ENCODE data around the gene RBM20.

Gene RBM20

GRCh38 chr10:110806335-110806734 is 162.2 kb downstream of the RBM20 start:
- in situ Hi-C loops (cut with HindIII; ENCODE audit: low pct_ligation_motif_present, low pct_unique_long_range_greater_than_20kb, low sequenced_read_pairs): no loop called here
- DNase-seq: no peak

- no peak for DNase-seq
- in situ Hi-C loops (cut with HindIII; ENCODE audit: low pct_ligation_motif_present, low pct_unique_long_range_greater_than_20kb, low sequenced_read_pairs): no loop called here
These were observed 164.0 kb downstream of the RBM20 start for GRCh38 chr10:110808123-110808522.

DNA sequence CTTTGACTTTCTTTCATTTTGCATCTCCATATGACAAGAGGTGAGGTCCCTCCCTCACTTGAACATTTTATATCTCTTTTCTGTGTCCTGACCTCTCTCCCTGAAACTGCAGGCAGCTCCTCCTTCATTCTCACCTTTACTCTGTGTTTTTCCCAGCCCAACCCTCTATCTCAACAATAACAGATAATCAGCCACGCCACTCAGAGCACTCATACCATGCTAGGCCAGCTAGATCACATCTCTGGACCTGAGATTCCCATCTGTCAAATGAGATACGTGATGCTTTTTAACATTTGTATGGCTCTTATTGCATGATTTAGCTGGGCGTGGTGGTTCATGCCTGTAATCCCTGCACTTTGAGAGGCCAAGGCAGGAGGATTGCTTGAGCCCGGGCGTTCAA is 164.5 kb downstream of the RBM20 start:
- in situ Hi-C loops (cut with HindIII; ENCODE audit: low pct_ligation_motif_present, low pct_unique_long_range_greater_than_20kb, low sequenced_read_pairs): no loop called here
- DNase-seq: no peak

DNA sequence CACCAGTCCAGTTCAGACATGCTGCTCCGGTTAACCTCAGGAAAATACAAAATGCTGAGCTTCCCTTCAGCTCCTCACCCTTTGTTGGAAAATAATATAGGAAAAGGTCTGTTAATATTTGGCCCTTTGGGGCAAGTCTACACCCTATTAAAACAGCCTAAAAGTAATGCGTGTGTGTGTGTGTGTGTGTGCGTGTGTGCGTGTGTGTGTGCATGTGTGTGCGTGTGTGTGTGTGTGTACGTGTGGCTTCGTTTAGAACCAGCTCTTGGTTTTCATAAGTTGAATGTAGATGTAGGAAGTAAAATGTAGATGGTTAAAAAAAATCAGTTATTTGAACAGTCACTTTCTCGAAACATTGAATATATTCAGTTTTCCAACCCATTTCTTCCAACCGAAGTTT is 166.5 kb downstream of the RBM20 start:
- in situ Hi-C loops (cut with HindIII; ENCODE audit: low pct_ligation_motif_present, low pct_unique_long_range_greater_than_20kb, low sequenced_read_pairs): no loop called here
- no peak for DNase-seq

GRCh38 chr10:110811791-110812581 is 167.8 kb downstream of the RBM20 start:
- in situ Hi-C loops (cut with HindIII; ENCODE audit: low pct_ligation_motif_present, low pct_unique_long_range_greater_than_20kb, low sequenced_read_pairs): no loop called here

DNA sequence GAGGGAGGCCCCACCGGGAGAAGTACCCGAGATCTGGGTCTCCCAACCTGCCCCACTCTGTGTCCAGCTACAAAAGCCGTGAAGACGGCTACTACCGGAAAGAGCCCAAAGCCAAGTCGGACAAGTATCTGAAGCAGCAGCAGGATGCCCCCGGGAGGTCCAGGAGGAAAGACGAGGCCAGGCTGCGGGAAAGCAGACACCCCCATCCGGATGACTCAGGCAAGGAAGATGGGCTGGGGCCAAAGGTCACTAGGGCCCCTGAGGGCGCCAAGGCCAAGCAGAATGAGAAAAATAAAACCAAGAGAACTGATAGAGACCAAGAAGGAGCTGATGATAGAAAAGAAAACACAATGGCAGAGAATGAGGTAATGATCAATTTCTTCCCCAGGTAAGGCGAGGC is 168.4 kb downstream of the RBM20 start:
- in situ Hi-C loops (cut with HindIII; ENCODE audit: low pct_ligation_motif_present, low pct_unique_long_range_greater_than_20kb, low sequenced_read_pairs): no loop called here
- no peak for DNase-seq

More at GRCh38 chr10:110811791-110812581, 167.8 kb downstream of the RBM20 start:
- no peak for DNase-seq

DNA sequence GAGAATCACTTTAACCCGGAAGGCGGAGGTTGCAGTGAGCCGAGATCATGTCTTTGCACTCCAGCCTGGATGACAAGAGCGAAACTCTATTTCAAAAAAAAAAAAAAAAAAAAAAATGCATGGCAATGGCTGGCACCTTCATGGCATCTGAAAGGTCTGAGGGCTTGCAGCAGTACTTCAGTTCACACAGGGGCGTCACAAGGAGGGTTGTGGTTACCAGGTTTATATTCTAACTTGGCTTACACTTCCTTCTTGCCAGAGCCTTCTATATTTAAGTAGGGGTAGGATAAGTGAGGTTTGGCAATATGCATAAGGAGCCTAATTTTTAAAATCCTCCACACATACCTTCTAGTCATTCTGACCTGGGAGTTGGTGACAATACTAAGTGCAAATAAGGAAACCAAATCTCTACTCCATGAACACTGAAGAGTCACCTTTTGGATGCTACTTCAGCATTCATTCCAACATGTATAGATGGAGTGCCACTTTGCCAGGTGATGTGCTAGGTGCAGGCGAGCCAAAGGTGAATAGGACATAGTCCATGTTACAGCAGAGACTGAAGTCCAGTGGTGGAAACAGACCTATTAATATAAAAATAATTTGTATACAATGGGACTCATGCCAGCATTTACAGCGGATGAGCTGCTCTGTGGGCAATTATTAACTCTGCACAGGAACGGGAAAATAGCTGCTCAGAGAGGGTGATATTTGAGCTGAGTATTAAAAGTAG is 169.8 kb downstream of the RBM20 start:
- in situ Hi-C loops (cut with HindIII; ENCODE audit: low pct_ligation_motif_present, low pct_unique_long_range_greater_than_20kb, low sequenced_read_pairs): no loop called here
- DNase-seq: no peak

DNA sequence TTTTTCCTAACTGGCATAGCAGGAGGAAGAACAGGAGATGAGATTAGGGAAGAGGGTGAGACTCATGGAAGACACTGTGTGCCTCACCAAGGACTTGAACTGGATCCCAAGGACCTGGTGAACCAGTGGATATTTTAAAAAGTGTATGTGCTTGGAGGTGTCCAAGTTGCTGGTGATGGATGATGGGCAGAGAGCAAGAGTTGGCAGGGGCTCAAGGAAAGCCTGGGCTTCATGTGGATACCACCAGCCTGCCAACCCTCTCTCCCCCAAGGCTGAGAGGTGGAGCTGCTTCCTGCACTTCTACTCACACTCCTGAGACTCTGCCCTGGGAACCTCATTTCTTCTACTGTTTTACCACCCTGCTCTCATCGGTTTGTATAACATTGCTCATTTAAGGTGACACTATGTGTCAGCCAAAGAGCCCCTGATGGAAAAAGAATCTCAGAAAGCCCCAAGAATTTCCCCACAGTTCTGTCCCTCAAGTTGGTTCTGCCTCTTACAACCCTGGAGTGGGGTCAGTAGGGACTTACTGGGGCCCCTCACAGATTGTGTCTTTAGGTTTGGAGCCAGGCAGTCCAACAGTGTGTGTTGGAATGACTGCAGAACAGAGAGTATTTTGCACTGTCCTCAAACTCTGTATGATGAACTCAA is 171.3 kb downstream of the RBM20 start:
- in situ Hi-C loops (cut with HindIII; ENCODE audit: low pct_ligation_motif_present, low pct_unique_long_range_greater_than_20kb, low sequenced_read_pairs): no loop called here
- no peak for DNase-seq

GRCh38 chr10:110817614-110818013 is 173.5 kb downstream of the RBM20 start:
- in situ Hi-C loops (cut with HindIII; ENCODE audit: low pct_ligation_motif_present, low pct_unique_long_range_greater_than_20kb, low sequenced_read_pairs): no loop called here
- DNase-seq: no peak

- in situ Hi-C loops (cut with HindIII; ENCODE audit: low pct_ligation_motif_present, low pct_unique_long_range_greater_than_20kb, low sequenced_read_pairs): no loop called here
- DNase-seq: no peak
These were observed 174.4 kb downstream of the RBM20 start for GRCh38 chr10:110818311-110819256.

GRCh38 chr10:110820321-110820814 is 176.2 kb downstream of the RBM20 start:
- in situ Hi-C loops (cut with HindIII; ENCODE audit: low pct_ligation_motif_present, low pct_unique_long_range_greater_than_20kb, low sequenced_read_pairs): no loop called here
- no peak for DNase-seq

- in situ Hi-C loops (cut with HindIII; ENCODE audit: low pct_ligation_motif_present, low pct_unique_long_range_greater_than_20kb, low sequenced_read_pairs): no loop called here
These were observed 177.4 kb downstream of the RBM20 start for GRCh38 chr10:110821508-110821907.

GRCh38 chr10:110822035-110822711 is 178.0 kb downstream of the RBM20 start:
- in situ Hi-C loops (cut with HindIII; ENCODE audit: low pct_ligation_motif_present, low pct_unique_long_range_greater_than_20kb, low sequenced_read_pairs): no loop called here
- no peak for DNase-seq

More at GRCh38 chr10:110821508-110821907, 177.4 kb downstream of the RBM20 start:
- DNase-seq: no peak

GRCh38 chr10:110822712-110823311 is 178.7 kb downstream of the RBM20 start:
- in situ Hi-C loops (cut with HindIII; ENCODE audit: low pct_ligation_motif_present, low pct_unique_long_range_greater_than_20kb, low sequenced_read_pairs): no loop called here
- no peak for DNase-seq

DNA sequence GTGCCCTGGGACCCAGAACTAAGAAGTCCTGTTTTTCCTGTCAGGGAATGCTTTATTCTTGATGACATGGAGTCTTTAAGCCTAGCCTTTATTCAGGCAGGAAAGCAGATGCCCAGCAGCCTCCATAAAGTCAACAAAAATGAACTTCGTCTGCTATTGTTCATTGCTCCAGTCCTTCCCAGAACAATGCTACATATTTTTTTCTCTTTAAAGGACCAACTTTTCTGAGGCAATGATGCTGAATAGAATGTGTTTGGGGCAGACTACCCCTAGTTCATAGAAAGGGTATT is 180.0 kb downstream of the RBM20 start:
- in situ Hi-C loops (cut with HindIII; ENCODE audit: low pct_ligation_motif_present, low pct_unique_long_range_greater_than_20kb, low sequenced_read_pairs): no loop called here
- no peak for DNase-seq

DNA sequence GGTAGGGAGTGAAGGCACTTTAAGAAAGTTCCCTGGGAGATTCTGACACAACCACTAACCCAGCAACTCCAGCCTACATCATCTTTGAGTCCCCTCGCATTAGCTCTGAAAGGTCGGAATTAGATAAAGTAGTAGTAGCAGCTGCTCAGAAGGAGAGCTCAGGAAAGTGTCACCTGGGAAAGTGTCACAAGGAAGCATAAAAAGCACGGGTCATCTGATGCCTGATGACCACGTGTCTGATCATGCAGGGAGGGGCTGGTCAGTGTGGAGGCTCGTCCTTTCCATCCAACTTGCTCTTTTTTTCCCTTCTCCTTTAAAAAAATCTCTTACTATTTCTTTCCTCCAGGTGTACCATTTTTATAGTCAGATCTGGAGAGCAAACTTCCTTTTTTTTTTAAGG is 180.5 kb downstream of the RBM20 start:
- DNase-seq: no peak
- in situ Hi-C loops (cut with HindIII; ENCODE audit: low pct_ligation_motif_present, low pct_unique_long_range_greater_than_20kb, low sequenced_read_pairs): no loop called here

GRCh38 chr10:110825508-110825907 is 181.4 kb downstream of the RBM20 start:
- DNase-seq: no peak

DNA sequence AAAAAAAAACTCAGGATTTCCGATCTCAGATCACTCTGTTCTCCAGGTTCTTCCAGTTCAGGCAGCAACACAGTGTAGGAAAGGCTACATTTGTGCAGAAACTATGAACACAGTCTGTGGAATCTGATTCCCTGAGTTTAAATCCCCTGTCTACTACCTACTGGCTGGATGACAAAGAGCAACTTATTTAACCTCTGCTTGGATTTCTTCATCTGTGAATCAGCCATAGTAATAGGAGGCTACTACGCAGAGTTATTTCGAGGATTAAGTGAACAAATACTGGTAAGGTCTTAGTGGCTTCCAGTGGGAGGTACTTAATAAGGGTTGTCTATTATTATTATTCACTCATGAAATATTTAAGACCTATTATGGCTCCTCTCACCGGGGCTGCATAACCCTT is 183.3 kb downstream of the RBM20 start:
- no peak for DNase-seq
- in situ Hi-C loops (cut with HindIII; ENCODE audit: low pct_ligation_motif_present, low pct_unique_long_range_greater_than_20kb, low sequenced_read_pairs): no loop called here

More at GRCh38 chr10:110825508-110825907, 181.4 kb downstream of the RBM20 start:
- in situ Hi-C loops (cut with HindIII; ENCODE audit: low pct_ligation_motif_present, low pct_unique_long_range_greater_than_20kb, low sequenced_read_pairs): no loop called here

Data from ACHN (cell line).